Loucy (cell line): Measurements from ENCODE around the gene LYPD5.

ENCODE experiments used
- EZH2phosphoT487 ChIP-seq: fragments of 200-600 bp; IDR thresholded peaks from 2 replicates; pipeline ENCODE4 v1.6.1; 2018; ENCODE audit warnings: antibody characterized with exemption, mild to moderate bottlenecking, moderate library complexity, borderline replicate concordance
- TF ChIP-seq, protein P1 (sequence below): fragments of 200-600 bp; sonication (generic); conservative IDR thresholded peaks from 2 replicates; pipeline ENCODE4 v1.5.1; 2014; ENCODE audit warnings: mild to moderate bottlenecking, antibody characterized with exemption, low read length

- TF ChIP-seq, protein P1, sequence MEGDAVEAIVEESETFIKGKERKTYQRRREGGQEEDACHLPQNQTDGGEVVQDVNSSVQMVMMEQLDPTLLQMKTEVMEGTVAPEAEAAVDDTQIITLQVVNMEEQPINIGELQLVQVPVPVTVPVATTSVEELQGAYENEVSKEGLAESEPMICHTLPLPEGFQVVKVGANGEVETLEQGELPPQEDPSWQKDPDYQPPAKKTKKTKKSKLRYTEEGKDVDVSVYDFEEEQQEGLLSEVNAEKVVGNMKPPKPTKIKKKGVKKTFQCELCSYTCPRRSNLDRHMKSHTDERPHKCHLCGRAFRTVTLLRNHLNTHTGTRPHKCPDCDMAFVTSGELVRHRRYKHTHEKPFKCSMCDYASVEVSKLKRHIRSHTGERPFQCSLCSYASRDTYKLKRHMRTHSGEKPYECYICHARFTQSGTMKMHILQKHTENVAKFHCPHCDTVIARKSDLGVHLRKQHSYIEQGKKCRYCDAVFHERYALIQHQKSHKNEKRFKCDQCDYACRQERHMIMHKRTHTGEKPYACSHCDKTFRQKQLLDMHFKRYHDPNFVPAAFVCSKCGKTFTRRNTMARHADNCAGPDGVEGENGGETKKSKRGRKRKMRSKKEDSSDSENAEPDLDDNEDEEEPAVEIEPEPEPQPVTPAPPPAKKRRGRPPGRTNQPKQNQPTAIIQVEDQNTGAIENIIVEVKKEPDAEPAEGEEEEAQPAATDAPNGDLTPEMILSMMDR = no peak
- no peak for TF ChIP-seq EZH2phosphoT487
These were observed 53.1 kb downstream of the LYPD5 start for GRCh38 chr19:43749152-43749551.
